SK-N-SH (cell line): ENCODE measurements around the gene SYCP1. TPM values are rescaled to one million over a fixed set of nuclear protein-coding genes. Genes with fewer than 3 reads are reported as not detected.
A peak's percentile ranks its signal among the peaks of the same experiment; 100 is the strongest.

Experiments
- CTCF ChIA-PET: fragments of 300-600, 350-600 bp; formaldehyde crosslinking; extraction: SDS; loops from one replicate; lab custom pipeline; 2021; lab: Yijun Ruan, JAX
- POLR2A ChIA-PET: fragments of 350-600 bp; sonication (Branson Sonifier 250); formaldehyde crosslinking; extraction: SDS; loops from one replicate; lab custom pipeline; 2020; ENCODE audit warnings: antibody characterized with exemption, inconsistent platforms; lab: Yijun Ruan, JAX
- DNase-seq: peaks from one replicate; pipeline ENCODE4 v3.0.0; 2012
- H2AFZ ChIP-seq: fragments of 200-600 bp; sonication (generic); 2 replicates; pipeline ENCODE4 v1.8.1; 2016; ENCODE audit warnings: antibody characterized with exemption, mild to moderate bottlenecking, low read depth
- H3F3A ChIP-seq: fragments of 200-600 bp; sonication (generic); replicated peaks from 2 replicates; pipeline ENCODE3; 2016; ENCODE audit warnings: antibody characterized with exemption, mild to moderate bottlenecking; ENCODE audit not compliant: insufficient read depth
- H3K27ac ChIP-seq, 2 experiments: fragments of 200-500 bp in 1 of 2; fragments of 200-600 bp in 1 of 2; sonication (Bioruptor generic) in 1 of 2; sonication (generic), shearing (Covaris generic) in 1 of 2; 2 replicates each; pipeline versions ENCODE4 v1.5.1 to v1.6.1; 2014 to 2016; ENCODE audit warnings: low read depth in 2 of 2, inconsistent platforms in 1 of 2, low read length in 1 of 2, mild to moderate bottlenecking in 1 of 2, mixed read lengths in 1 of 2
- H3K27me3 ChIP-seq: fragments of 200-600 bp; sonication (generic), shearing (Covaris generic); 2 replicates; pipeline ENCODE4 v1.6.1; 2016; ENCODE audit warnings: mixed run types; ENCODE audit not compliant: insufficient read depth
- H3K36me3 ChIP-seq, 2 experiments: fragments of 200-500 bp in 1 of 2; fragments of 200-600 bp in 1 of 2; sonication (Bioruptor generic) in 1 of 2; sonication (generic) in 1 of 2; replicated peaks in 1 of 2; 2 replicates each; pipeline versions ENCODE3 to v1.5.1; 2014 to 2016; ENCODE audit warnings: low read length in 1 of 2, mild to moderate bottlenecking in 1 of 2; ENCODE audit not compliant: insufficient read depth in 2 of 2, control insufficient read depth in 1 of 2
- H3K4me1 ChIP-seq, 2 experiments: fragments of 200-500 bp in 1 of 2; fragments of 200-600 bp in 1 of 2; sonication (Bioruptor generic) in 1 of 2; sonication (generic), shearing (Covaris generic) in 1 of 2; 2 replicates each; pipeline versions ENCODE4 v1.5.1 to v1.6.1; 2014 to 2016; ENCODE audit warnings: low read depth in 1 of 2, low read length in 1 of 2, mixed run types in 1 of 2; ENCODE audit not compliant: insufficient read depth in 2 of 2, control insufficient read depth in 1 of 2
- H3K4me2 ChIP-seq: fragments of 200-600 bp; sonication (generic), shearing (Covaris generic); 2 replicates; pipeline ENCODE4 v1.6.1; 2017; ENCODE audit warnings: mixed run types
- H3K4me3 ChIP-seq, 2 experiments: fragments of 200-500 bp in 1 of 2; fragments of 200-600 bp in 1 of 2; sonication (Bioruptor generic) in 1 of 2; sonication (generic), shearing (Covaris generic) in 1 of 2; 2 replicates each; pipeline versions ENCODE4 v1.5.1 to v1.8.1; 2014 to 2016; ENCODE audit warnings: low read depth in 2 of 2, inconsistent platforms in 1 of 2, low read length in 1 of 2, mild to moderate bottlenecking in 1 of 2, mixed read lengths in 1 of 2, moderate library complexity in 1 of 2
- H3K79me2 ChIP-seq: fragments of 200-600 bp; sonication (generic); 2 replicates; pipeline ENCODE4 v1.8.1; 2017; ENCODE audit warnings: mild to moderate bottlenecking; ENCODE audit not compliant: insufficient read depth
- H3K9ac ChIP-seq: fragments of 200-600 bp; sonication (generic); 2 replicates; pipeline ENCODE4 v1.6.1; 2017; ENCODE audit warnings: mixed run types
- H3K9me2 ChIP-seq: fragments of 200-600 bp; sonication (generic); 2 replicates; pipeline ENCODE4 v1.6.1; 2017; ENCODE audit warnings: mixed run types
- H3K9me3 ChIP-seq: fragments of 200-600 bp; sonication (generic); 2 replicates; pipeline ENCODE4 v1.6.1; 2017; ENCODE audit warnings: mixed run types, mild to moderate bottlenecking, moderate library complexity
- H4K20me1 ChIP-seq: fragments of 200-600 bp; sonication (generic); 2 replicates; pipeline ENCODE4 v1.6.1; 2017; ENCODE audit warnings: mild to moderate bottlenecking, mixed run types; ENCODE audit not compliant: insufficient read depth
- CTCF ChIP-seq: fragments of 200-600 bp; sonication (generic); IDR thresholded peaks from 2 replicates; pipeline ENCODE4 v1.6.1; 2017; ENCODE audit warnings: antibody characterized with exemption, mild to moderate bottlenecking, moderate library complexity
- EP300 ChIP-seq, 2 experiments: IDR thresholded peaks; 2 replicates each; pipeline versions ENCODE4 v1.4.0 to v1.6.1; 2012; ENCODE audit warnings: borderline replicate concordance in 1 of 2, low read depth in 1 of 2, low read length in 1 of 2
- EZH2phosphoT487 ChIP-seq: fragments of 200-600 bp; sonication (generic); IDR thresholded peaks from 2 replicates; pipeline ENCODE4 v1.6.1; 2017; ENCODE audit warnings: low read depth, mixed run types, mild to moderate bottlenecking, antibody characterized with exemption, moderate library complexity, borderline replicate concordance
- IRF3 ChIP-seq: fragments of 150-350 bp; IDR thresholded peaks from 2 replicates; pipeline ENCODE4 v1.6.1; 2016; ENCODE audit warnings: mild to moderate bottlenecking, low read depth, low read length
- JUND ChIP-seq: IDR thresholded peaks from 2 replicates; pipeline ENCODE4 v1.4.0; 2012
- MEF2A ChIP-seq: IDR thresholded peaks from 2 replicates; pipeline ENCODE4 v1.4.0; 2012; ENCODE audit warnings: low read depth, borderline replicate concordance
- MXI1 ChIP-seq: IDR thresholded peaks from 2 replicates; pipeline ENCODE4 v1.6.1; 2012; ENCODE audit warnings: mild to moderate bottlenecking, low read depth, low read length, improper control_type of control experiment
- NFIC ChIP-seq: IDR thresholded peaks from 2 replicates; pipeline ENCODE4 v1.4.0; 2012; ENCODE audit warnings: borderline replicate concordance
- PBX3 ChIP-seq: IDR thresholded peaks from 2 replicates; pipeline ENCODE4; 2012
- POLR2AphosphoS5 ChIP-seq: IDR thresholded peaks from 2 replicates; pipeline ENCODE4 v1.6.1; 2012; ENCODE audit warnings: low read depth, low read length
- RAD21 ChIP-seq: IDR thresholded peaks from 2 replicates; pipeline ENCODE4 v1.6.1; 2012; ENCODE audit warnings: mild to moderate bottlenecking, low read length
- RXRA ChIP-seq: IDR thresholded peaks from 2 replicates; pipeline ENCODE4 v1.4.0; 2012; ENCODE audit warnings: low read depth, mild to moderate bottlenecking, borderline replicate concordance
- SMC3 ChIP-seq: IDR thresholded peaks from 2 replicates; pipeline ENCODE4 v1.6.1; 2012; ENCODE audit warnings: low read depth, low read length, improper control_type of control experiment
- TAF1 ChIP-seq: IDR thresholded peaks from 2 replicates; pipeline ENCODE4 v1.6.1; 2012; ENCODE audit warnings: low read depth, mild to moderate bottlenecking, low read length, moderate library complexity, borderline replicate concordance
- USF2 ChIP-seq: fragments of 150-350 bp; IDR thresholded peaks from 2 replicates; pipeline ENCODE4 v1.6.1; 2017; ENCODE audit warnings: antibody characterized with exemption, low read length, low read depth, borderline replicate concordance
- whole genome bisulfite sequencing: methylation state at CpG from one replicate; pipeline ENCODE4 v1.1.6; 2017; ENCODE audit warnings: low lambda C conversion rate; 5-methylcytosine and 5-hydroxymethylcytosine counted together
- polyA plus RNA-seq, 3 experiments: library from polyadenylated mRNA; depleted of rRNA; stranded (reverse); fragments of >200 nt; gene quantifications; 2 replicates each; pipeline ENCODE4 v1.2.3, GENCODE V29; 2012

Gene SYCP1
- polyA plus RNA-seq, 1 of the 3 experiments (the other 2 are of a cell fraction) = not detected

GRCh38 chr1:114976891-114977290, 122.2 kb downstream of the SYCP1 start:
- Histone ChIP-seq H3K9ac (no peak overlapping the region), H3K36me3 (no peaks in the 10 kb centered on the region), H3K27me3 (no peaks in the 10 kb centered on the region), H3K9me3 (no peaks in the 10 kb centered on the region; the same call in 1 of the 2 replicates), H3K79me2 (no peaks in the 10 kb centered on the region), H3K9me2 (no peaks in the 10 kb centered on the region), H3K4me1 (no peaks in the 10 kb centered on the region), H3F3A (no peaks in the 10 kb centered on the region), H3K27ac (no peak overlapping the region), H2AFZ (no peak overlapping the region), H4K20me1 (no peaks in the 10 kb centered on the region), H3K4me2 (no peak overlapping the region), H3K4me3 (no peak overlapping the region)
- 56% methylated on average over 1 of the region's 1 CpG for WGBS
- ChIA-PET POLR2A (no interaction called here), CTCF (interaction anchor here (0.7 to 2.9 kb wide), 5 partner anchors 76 to 630 kb away, joined by 3 to 46 read pairs (median 4); no protein-coding TSS in a partner anchor)
- no peak for DNase-seq
- TF ChIP-seq JUND (no peak), MEF2A (no peak), PBX3 (no peak), EP300 (IDR thresholded peaks at IDR 0.05; ENCODE audit: borderline replicate concordance in 1 of 2, low read depth in 1 of 2, low read length in 1 of 2) (no peak), IRF3 (no peak), RAD21 (no peak), CTCF (no peak), TAF1 (no peak), NFIC (no peak), RXRA (no peak)
- TF ChIP-seq, all 33 proteins: peak for 0

GRCh38 chr1:114979278-114979891, 124.7 kb downstream of the SYCP1 start:
- Histone ChIP-seq H4K20me1 (no peaks in the 10 kb centered on the region), H3K36me3 (no peaks in the 10 kb centered on the region), H3K9me2 (no peaks in the 10 kb centered on the region), H3K27ac (no peak overlapping the region), H3F3A (no peaks in the 10 kb centered on the region), H3K27me3 (no peaks in the 10 kb centered on the region), H3K9ac (no peak overlapping the region), H3K79me2 (no peaks in the 10 kb centered on the region), H3K4me3 (no peak overlapping the region), H3K4me2 (no peak overlapping the region), H2AFZ (no peak overlapping the region), H3K4me1 (no peaks in the 10 kb centered on the region), H3K9me3 (peaks cover 3% of the 10 kb centered on the region; the same call in 1 of the 2 replicates)
- ChIA-PET CTCF (interaction anchor here (0.6 to 2.2 kb wide), 11 partner anchors 10 to 487 kb away, joined by 3 to 27 read pairs (median 3); no protein-coding TSS in a partner anchor), POLR2A (no interaction called here)
- DNase-seq = peak; percentile 15
- WGBS = 27% methylated on average over 4 of the region's 4 CpGs
- TF ChIP-seq POLR2AphosphoS5 = no peak
- TF ChIP-seq CTCF = peak; percentile 84
- no peak for TF ChIP-seq IRF3
- TF ChIP-seq SMC3 = peak; percentile 87
- no peak for TF ChIP-seq USF2
- no peak for TF ChIP-seq MXI1
- TF ChIP-seq RAD21 = peak; percentile 83
- no peak for TF ChIP-seq EZH2phosphoT487
